G401.6 (cell line): ENCODE measurements around the gene CPEB3.
"Not testable (repeated sequence)": the region's sequence is repeated elsewhere in the genome, so short reads cannot be mapped to it uniquely, and the experiment has no call there.

ENCODE experiments used
- FAIRE-seq: peaks from 2 replicates; lab custom pipeline; 2012; peaks lifted over from hg19 to GRCh38; lab: Jason Lieb, UNC

Gene CPEB3

GRCh38 chr10:92290837-92291615, at the start of gene CPEB3, which contains the start of gene MARCHF5:
CPEB3 (minus strand) TSS chr10:92291078; CDS start chr10:92240350, 50,728 bp downstream.
MARCHF5 (plus strand) TSS chr10:92291167; CDS start chr10:92291495, 328 bp downstream.
- peak; percentile 97 for FAIRE-seq

- FAIRE-seq, result not testable (repeated sequence)
These were observed 39.0 kb upstream of the CPEB3 start for GRCh38 chr10:92329927-92330326.

GRCh38 chr10:92328993-92329392, 38.1 kb upstream of the CPEB3 start:
- no peak for FAIRE-seq

- no peak for FAIRE-seq
These were observed 36.9 kb upstream of the CPEB3 start for GRCh38 chr10:92327445-92328433.

DNA sequence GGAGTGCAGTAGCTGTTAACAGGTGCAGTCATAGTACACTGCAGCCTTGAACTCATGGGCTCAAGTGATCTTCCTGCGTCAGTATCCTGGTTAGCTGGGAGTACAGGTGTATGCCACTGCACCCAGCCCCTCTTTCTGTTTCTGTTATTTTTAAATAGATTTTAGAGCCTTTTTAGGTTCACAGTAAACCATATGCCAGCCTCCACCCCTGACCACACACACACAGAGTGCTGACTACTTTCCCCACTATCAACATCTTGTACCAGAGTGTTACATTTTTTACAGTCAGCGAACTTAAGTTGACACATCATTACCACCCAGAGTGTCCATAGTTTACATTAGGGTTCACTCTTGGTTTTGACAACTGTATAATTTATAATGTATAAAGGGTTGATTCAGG, 32.2 kb upstream of the CPEB3 start:
- no peak for FAIRE-seq

DNA sequence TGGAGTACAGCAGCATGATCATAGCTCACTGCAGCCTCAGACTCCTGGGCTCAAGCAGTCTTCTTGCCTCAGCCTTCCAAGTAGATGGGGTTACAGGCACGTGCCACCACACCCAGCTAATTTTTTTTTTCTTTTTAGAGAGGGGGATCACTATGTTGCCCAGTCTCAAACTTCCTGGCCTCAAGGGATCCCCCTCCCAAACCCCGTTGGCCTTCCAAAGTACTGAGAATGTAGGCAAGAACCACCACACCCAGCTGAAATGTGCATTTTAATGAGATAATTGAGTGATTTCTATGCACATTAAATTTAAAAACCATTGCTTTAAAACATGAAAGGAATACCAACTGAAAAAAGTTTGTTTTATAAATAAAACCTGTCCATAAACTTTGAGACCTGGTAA, 25.7 kb upstream of the CPEB3 start:
- FAIRE-seq, result no peak

DNA sequence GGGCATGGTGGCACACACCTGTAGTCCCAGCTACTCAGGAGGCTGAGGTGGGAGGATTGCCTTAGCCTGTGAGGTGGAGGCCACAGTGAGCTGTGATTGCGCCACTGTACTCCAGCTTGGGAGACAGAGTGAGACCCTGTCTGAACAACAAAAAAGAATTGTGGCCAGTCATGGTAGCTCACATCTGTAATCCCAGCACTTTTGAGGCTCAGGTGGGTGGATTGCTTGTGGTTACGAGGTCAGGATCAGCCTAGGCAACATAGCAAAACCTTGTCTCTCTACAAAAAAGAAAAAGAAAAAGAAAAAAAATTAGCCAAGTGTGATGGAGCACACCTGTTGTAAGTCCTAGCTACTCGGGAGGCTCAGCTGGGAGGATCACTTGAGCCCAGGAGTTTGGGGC, 22.9 kb upstream of the CPEB3 start:
- FAIRE-seq, result no peak

DNA sequence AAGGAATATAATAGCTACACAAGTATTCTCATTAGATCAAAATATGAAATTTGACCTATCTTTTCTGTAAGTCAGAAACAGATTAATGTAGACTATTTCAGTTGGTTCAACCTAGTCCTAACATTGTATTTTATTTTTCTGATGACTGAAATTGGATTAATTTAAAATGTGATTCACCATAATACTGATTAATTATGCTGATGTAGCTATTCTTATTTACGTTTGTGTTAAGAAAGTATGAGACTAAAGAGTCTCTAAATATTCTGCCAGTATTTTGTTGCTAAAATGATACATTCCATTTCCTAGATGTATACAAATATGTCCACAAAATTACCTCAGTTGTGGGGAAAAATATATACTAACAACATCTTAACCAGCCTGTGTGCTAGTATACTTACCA, 18.4 kb upstream of the CPEB3 start:
- no peak for FAIRE-seq

DNA sequence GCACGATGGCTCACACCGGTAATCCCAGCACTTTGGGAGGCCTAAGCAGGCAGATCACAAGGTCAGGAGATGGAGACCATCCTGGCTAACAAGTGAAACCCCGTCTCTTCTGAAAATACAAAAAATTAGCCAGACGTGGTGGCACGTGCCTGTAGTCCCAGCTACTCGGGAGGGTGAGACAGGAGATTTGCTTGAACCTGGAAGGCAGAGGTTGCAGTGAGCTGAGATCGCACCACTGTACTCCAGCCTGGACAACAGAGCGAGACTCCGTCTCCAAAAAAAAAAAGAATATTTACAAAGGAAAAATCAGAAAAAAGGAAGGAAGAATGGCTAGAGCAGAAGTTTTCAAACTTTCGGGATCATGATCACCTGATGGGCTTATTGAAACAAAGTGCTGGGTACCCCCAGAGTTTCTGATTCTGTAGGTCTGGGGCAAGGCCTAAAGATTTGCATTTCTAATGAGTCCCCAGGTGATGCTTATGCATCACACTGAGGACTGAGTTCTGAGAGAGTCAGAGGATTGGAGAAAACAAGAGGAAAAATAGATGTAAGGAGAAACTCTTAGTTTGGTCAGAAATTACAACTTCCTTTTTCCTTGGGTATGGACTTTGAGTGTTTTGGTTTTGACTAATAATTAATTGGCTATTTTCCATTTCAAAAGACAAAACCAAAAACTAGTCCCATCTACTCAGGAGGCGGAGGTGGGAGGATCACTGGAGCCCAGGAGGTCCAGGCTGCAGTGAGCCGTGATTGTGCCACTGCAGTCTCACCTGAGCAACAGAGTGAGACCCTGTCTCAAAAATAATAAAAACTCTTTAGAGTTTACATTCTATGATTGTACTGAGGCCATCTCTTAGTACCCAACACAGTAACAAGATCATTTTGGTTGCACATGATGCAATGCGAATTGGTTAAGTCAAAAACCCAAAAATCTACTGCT, 14.5 kb upstream of the CPEB3 start:
- FAIRE-seq, result no peak

DNA sequence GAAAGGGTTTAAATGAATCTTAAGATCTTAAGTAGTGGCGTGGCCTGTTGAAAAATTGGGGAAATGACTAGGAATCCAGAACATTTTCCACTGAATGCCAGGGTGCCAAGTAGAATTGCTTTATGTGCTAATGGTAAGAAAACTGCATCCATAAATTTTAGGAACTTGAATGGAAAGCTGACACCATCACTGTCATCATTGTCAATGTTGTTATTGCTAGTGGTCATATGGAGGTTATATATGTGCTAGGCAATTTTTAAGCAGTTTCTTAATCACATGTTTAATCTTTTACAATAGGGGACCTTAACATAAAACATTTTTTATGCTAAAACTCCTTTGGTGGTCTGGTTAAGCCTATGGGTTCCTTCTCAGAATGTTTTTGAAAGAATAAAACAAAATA, 13.2 kb upstream of the CPEB3 start:
- FAIRE-seq, result no peak

DNA sequence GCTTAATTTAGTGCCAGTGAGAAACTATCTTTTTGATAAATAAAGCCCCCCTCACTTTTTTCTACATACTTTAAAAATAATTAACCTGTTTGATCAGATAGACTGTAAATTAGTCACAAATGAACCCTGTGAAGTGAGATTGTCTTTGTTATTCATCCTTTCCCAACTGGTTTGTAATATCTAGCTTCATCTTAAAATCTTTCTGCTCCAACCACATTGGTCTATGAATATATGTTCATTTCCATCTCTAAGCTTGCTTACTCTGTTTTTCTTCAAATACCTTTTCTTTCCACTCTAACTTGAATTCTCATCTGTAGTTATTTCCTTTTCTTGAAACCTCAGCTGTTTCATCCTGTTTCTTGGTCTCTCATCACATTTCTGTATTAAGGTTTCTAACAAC, 12.2 kb upstream of the CPEB3 start:
- no peak for FAIRE-seq

- FAIRE-seq, result no peak
These were observed 7.6 kb upstream of the CPEB3 start for GRCh38 chr10:92298487-92298886.

DNA sequence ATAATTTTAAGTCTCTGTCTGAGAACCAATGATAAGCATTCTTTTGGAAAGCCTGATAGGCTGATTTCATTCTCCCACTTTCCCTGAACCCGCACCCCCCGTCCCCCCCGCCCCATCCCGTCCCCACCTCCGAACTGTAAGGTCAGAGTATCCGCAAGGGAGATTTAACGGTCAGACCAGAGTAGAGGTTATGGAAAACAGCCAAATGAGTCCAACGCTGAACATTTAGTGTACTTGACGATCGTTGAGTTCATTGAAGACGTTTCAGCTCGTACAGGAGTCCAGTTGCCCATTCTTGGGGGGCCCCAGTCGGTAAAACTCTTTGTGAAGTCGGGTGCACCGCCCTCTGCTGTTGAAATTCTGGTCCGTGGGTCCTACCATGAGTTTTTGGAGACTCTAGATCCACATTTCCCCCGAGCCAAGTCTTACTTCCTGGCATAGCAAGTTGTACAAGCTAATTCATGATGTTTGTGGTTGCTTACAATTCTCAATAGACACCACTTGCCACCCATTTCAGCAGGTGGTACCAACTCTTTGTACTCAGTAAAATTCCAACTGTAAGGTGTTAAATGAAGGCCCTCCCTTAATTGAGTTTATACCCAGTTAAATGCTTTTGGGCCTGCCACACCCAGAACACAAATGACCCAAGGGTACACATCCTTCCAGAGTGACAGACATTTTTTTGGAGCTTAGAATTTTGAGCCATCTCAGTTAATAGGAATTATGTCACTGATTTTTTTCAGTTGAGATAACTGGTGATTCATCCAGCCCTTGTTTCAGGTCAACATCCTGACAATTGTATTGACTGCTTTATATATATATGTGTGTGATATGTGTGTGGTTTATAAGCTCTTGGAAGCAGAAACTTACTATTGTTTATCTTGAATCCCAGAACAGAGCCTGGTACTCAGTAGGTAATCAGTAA, 1.3 kb upstream of the CPEB3 start:
- FAIRE-seq, result no peak

GRCh38 chr10:92291616-92291865, 663 bp upstream of the CPEB3 start:
- no peak for FAIRE-seq

- FAIRE-seq, result no peak
These were observed 622 bp downstream of the CPEB3 start for GRCh38 chr10:92290076-92290836.

DNA sequence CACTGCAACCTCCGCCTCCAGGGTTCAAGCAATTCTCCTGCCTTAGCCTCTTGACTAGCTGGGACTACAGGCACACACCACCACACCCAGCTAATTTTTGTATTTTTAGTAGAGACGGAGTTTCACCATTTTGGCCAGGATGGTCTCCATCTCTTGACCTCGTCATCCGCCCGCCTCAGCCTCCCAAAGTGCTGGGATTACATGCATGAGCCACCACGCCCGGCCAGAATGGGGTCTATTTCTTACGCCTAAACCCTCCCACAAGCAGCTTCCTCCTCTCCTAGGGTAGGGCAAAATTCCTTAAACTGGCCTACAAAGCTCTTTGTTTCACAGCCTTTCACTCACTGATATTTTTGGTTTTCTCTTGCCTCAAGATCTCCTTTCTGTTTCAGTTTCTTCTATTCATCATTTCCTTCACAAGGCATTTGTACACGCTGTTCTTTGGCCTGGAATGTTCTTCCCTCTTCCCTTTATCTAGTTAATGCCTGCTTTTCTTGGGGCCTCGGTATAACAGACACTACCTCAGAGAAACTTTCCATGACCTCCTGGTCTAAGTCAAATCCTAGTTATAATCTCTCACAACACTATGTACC, 6.7 kb downstream of the CPEB3 start:
- FAIRE-seq, result no peak

GRCh38 chr10:92278996-92279696, 11.7 kb downstream of the CPEB3 start:
- FAIRE-seq, result no peak

GRCh38 chr10:92274071-92274470, 16.8 kb downstream of the CPEB3 start:
- FAIRE-seq, result no peak

DNA sequence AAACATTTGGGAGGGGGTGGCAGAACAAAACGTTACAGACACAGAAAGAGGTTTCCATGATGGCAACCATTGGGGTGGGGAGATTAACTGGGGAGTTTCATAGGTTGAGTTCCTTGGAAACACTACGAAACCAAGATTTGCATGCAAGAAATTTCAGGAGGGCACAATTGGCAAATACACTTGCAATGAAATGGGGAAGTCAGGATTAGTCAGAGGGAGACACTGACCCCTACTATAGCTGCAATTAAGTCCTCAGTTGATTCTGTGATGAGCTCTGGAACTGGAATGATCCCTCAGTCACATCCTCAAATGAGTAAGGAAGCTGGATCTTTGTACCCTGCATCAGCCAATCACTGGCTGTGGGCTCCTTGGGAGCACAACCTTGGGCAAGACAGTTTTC, 22.1 kb downstream of the CPEB3 start:
- no peak for FAIRE-seq
